OCI-LY1 (cell line): ENCODE data around the gene ITGB7.

ENCODE experiments used
- H2AFZ ChIP-seq: fragments of 200-600 bp; sonication (generic), shearing (Covaris generic); 2 replicates; pipeline ENCODE4 v1.6.0; 2014; ENCODE audit warnings: antibody characterized with exemption, mild to moderate bottlenecking, low read length
- H3F3A ChIP-seq: fragments of 200-600 bp; sonication (generic), shearing (Covaris generic); 2 replicates; pipeline ENCODE4 v1.6.0; 2014; ENCODE audit warnings: mild to moderate bottlenecking, antibody characterized with exemption, low read length, moderate library complexity; ENCODE audit not compliant: insufficient read depth
- H3K27ac ChIP-seq: fragments of 200-600 bp; sonication (generic); 2 replicates; pipeline ENCODE4 v1.5.1; 2014; ENCODE audit warnings: low read length, mixed run types, mild to moderate bottlenecking, low read depth; ENCODE audit not compliant: poor library complexity, severe bottlenecking
- H3K27me3 ChIP-seq: fragments of 200-600 bp; sonication (generic); 2 replicates; pipeline ENCODE4 v1.6.0; 2014; ENCODE audit warnings: antibody characterized with exemption, mild to moderate bottlenecking, low read length, moderate library complexity; ENCODE audit not compliant: insufficient read depth
- H3K36me3 ChIP-seq: fragments of 200-600 bp; sonication (generic); 2 replicates; pipeline ENCODE4 v1.6.1; 2014; ENCODE audit warnings: mild to moderate bottlenecking, antibody characterized with exemption, low read length, moderate library complexity, mixed read lengths; ENCODE audit not compliant: insufficient read depth
- H3K4me1 ChIP-seq: fragments of 200-600 bp; sonication (generic); 2 replicates; pipeline ENCODE4 v1.5.1; 2014; ENCODE audit warnings: mild to moderate bottlenecking, low read length, moderate library complexity; ENCODE audit not compliant: insufficient read depth, severe bottlenecking
- H3K4me2 ChIP-seq: fragments of 200-600 bp; sonication (generic), shearing (Covaris generic); 2 replicates; pipeline ENCODE4 v1.6.1; 2014; ENCODE audit warnings: low read length
- H3K4me3 ChIP-seq: fragments of 200-600 bp; sonication (generic); 2 replicates; pipeline ENCODE4 v1.5.1; 2014; ENCODE audit warnings: low read length, low read depth, mild to moderate bottlenecking, mixed read lengths; ENCODE audit not compliant: poor library complexity, severe bottlenecking
- H3K79me2 ChIP-seq: fragments of 200-600 bp; shearing (Covaris generic); 2 replicates; pipeline ENCODE4 v1.6.1; 2016; ENCODE audit warnings: mixed run types, low read length, mixed read lengths; ENCODE audit not compliant: insufficient read depth
- H3K9ac ChIP-seq: fragments of 200-600 bp; sonication (generic), shearing (Covaris generic); 2 replicates; pipeline ENCODE4 v1.6.1; 2014; ENCODE audit warnings: mild to moderate bottlenecking, low read length, mixed read lengths
- H3K9me2 ChIP-seq: fragments of 200-600 bp; sonication (generic), shearing (Covaris generic); 2 replicates; pipeline ENCODE4 v1.6.1; 2014; ENCODE audit warnings: low read depth, mild to moderate bottlenecking, low read length, mixed read lengths
- H3K9me3 ChIP-seq: fragments of 200-600 bp; shearing (Covaris generic); 2 replicates; pipeline ENCODE4 v1.6.1; 2014; ENCODE audit warnings: low read length, mixed read lengths
- H4K20me1 ChIP-seq: fragments of 200-600 bp; sonication (generic), shearing (Covaris generic); 2 replicates; pipeline ENCODE4 v1.6.0; 2016; ENCODE audit warnings: mild to moderate bottlenecking, low read length; ENCODE audit not compliant: insufficient read depth
- EZH2 ChIP-seq: fragments of 200-600 bp; sonication (generic), shearing (Covaris generic); IDR thresholded peaks from 2 replicates; pipeline ENCODE4 v1.8.0; 2017; ENCODE audit warnings: borderline replicate concordance, mixed run types, mild to moderate bottlenecking, antibody characterized with exemption, low read length, moderate library complexity, mixed read lengths
- TF ChIP-seq, protein P1 (sequence below): fragments of 200-600 bp; sonication (generic), shearing (Covaris generic); IDR thresholded peaks from 2 replicates; pipeline ENCODE4 v1.5.1; 2017; ENCODE audit warnings: mild to moderate bottlenecking, antibody characterized with exemption, low read length, moderate library complexity, mixed read lengths

ITGB7 gene

DNA sequence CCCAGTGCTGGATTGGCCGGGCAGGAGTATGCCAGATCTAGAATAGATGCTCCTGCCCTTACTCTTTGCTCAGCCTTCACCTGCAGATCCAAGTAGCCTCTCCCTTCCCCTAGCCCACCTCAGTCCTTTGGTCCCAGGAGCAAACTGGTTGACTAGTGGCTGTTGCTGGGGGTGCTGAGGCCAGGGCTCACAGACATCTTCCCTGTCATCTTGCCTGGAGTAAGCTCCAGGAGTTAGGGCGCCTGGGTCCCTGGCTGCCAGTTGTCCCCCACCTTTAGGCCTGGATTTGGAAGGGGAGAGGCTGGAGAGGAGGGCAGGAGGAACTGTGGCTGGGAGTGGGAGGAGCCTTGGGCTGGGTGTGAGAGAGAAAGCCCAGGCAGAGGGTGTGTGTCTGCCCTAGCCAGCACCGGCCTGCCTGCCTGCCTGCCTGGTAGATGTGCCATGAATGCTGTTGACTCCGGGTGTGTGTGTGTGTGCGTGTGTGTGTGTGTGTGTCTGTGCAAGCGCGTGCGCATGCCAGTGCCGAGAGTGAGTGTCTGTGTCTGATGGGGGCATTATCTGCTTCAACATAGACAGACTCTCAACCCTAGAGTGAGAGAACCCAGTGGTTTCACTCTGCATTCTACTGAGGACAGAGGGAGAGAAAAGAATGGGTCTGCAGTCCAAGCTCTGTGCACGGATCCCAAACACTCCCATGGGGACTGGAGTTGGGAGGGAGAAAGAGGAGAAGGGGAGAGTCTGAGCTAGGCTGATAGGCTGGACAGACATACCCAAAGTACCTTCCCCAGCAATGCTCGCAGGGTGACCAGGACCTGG lies 25.8 kb upstream of the ITGB7 start:
- Histone ChIP-seq H3K9me3 (no peaks in the 10 kb centered on the region), H3F3A (no peaks in the 10 kb centered on the region), H3K79me2 (no peaks in the 10 kb centered on the region), H3K27ac (no peak overlapping the region), H3K27me3 (peaks cover 3% of the 10 kb centered on the region; the same call in 1 of the 2 replicates), H4K20me1 (no peaks in the 10 kb centered on the region), H3K4me1 (peaks cover 6% of the 10 kb centered on the region), H3K4me3 (peak overlapping the region; percentile 52), H2AFZ (no peak overlapping the region), H3K4me2 (peak overlapping the region; percentile 67), H3K9me2 (no peaks in the 10 kb centered on the region), H3K36me3 (no peaks in the 10 kb centered on the region), H3K9ac (peak overlapping the region; percentile 9; the same call in 1 of the 2 replicates)
- TF ChIP-seq, protein P1, sequence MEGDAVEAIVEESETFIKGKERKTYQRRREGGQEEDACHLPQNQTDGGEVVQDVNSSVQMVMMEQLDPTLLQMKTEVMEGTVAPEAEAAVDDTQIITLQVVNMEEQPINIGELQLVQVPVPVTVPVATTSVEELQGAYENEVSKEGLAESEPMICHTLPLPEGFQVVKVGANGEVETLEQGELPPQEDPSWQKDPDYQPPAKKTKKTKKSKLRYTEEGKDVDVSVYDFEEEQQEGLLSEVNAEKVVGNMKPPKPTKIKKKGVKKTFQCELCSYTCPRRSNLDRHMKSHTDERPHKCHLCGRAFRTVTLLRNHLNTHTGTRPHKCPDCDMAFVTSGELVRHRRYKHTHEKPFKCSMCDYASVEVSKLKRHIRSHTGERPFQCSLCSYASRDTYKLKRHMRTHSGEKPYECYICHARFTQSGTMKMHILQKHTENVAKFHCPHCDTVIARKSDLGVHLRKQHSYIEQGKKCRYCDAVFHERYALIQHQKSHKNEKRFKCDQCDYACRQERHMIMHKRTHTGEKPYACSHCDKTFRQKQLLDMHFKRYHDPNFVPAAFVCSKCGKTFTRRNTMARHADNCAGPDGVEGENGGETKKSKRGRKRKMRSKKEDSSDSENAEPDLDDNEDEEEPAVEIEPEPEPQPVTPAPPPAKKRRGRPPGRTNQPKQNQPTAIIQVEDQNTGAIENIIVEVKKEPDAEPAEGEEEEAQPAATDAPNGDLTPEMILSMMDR, result no peak
- no peak for TF ChIP-seq EZH2

DNA sequence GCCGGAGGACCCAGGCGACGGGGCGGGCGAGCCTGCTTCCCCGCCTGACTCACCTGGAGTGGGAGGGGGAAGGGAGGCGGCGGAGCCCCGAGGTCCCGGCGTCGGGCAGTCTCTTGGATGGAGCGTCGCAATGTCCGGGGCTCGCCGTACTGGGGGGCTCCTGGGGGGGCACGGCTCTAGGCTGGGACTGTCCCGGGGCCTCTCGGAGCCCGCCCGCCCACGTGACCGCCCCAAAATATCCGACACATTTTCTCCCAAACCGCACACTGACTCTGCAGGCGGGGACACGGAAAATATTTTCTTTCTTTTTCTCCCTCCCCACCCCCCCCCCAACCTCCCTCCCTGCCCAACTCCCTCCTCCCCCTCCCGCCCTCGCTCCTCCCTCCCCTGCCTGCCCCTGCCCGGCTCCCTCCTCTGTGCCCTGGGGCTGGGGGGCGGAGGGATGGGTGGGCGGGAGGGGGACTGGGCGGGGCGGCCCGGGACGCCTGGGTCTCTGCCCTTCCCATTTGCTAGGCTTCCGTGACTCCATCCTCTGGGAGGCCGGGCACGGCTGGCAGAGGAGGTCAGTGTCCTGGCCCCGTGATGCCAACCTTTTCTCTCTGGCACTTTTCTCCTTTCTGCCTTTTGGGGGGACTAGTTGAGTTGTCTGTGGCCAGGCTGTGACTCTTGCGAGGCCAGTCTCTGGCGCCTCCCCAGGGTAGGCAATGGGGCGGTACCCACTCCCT lies 25.0 kb upstream of the ITGB7 start, which contains the start of gene RARG:
Gene RARG, minus strand, starts transcription at position 289 of the 725 bp plus-strand sequence. CDS start 4,664 bp downstream, outside the sequence.
- peaks cover 6% of the 10 kb centered on the region for H3K4me1 ChIP-seq
- no peaks in the 10 kb centered on the region for H3F3A ChIP-seq
- TF ChIP-seq EZH2, result no peak
- TF ChIP-seq, protein P1, result no peak
- H3K4me3 ChIP-seq, result peak within 1 kb of the TSS; percentile 52
- no peaks in the 10 kb centered on the region for H4K20me1 ChIP-seq
- H3K9me3 ChIP-seq, result no peaks in the 10 kb centered on the region
- H3K4me2 ChIP-seq, result peak within 1 kb of the TSS; percentile 68
- H2AFZ ChIP-seq, result no peak within 1 kb of the TSS
- peaks cover 3% of the 10 kb centered on the region; the same call in 1 of the 2 replicates for H3K27me3 ChIP-seq
- no peak within 1 kb of the TSS for H3K27ac ChIP-seq
- no peaks in the 10 kb centered on the region for H3K9me2 ChIP-seq
- H3K9ac ChIP-seq, result peak within 1 kb of the TSS; percentile 14; the same call in 1 of the 2 replicates
- H3K79me2 ChIP-seq, result no peaks in the 10 kb centered on the region
- H3K36me3 ChIP-seq, result no peaks in the 10 kb centered on the region

DNA sequence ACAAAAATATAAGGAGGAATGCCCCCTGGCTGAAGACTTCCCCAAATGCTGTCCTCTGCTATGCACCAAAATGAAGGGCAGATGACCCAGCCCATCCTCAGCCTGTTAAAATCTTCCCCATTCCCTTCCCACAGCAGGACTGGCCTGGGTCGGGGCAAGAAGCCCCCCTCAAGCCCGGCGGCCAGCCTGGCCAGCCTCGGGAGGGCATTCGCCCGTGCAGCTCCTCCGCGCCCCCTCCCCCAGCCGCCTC lies 24.5 kb upstream of the ITGB7 start:
- TF ChIP-seq, protein P1, result no peak
- TF ChIP-seq EZH2, result no peak
- Histone ChIP-seq H4K20me1 (no peaks in the 10 kb centered on the region), H3K36me3 (no peaks in the 10 kb centered on the region), H3K9me3 (no peaks in the 10 kb centered on the region), H2AFZ (no peak overlapping the region), H3F3A (no peaks in the 10 kb centered on the region), H3K27ac (no peak overlapping the region), H3K27me3 (peaks cover 3% of the 10 kb centered on the region; the same call in 1 of the 2 replicates), H3K4me2 (peak overlapping the region; percentile 68), H3K9ac (peak overlapping the region; percentile 14; the same call in 1 of the 2 replicates), H3K4me1 (peaks cover 6% of the 10 kb centered on the region), H3K4me3 (peak overlapping the region; percentile 46), H3K9me2 (no peaks in the 10 kb centered on the region), H3K79me2 (no peaks in the 10 kb centered on the region)
